Measurements from ENCODE around the gene SOX8.

DNA sequence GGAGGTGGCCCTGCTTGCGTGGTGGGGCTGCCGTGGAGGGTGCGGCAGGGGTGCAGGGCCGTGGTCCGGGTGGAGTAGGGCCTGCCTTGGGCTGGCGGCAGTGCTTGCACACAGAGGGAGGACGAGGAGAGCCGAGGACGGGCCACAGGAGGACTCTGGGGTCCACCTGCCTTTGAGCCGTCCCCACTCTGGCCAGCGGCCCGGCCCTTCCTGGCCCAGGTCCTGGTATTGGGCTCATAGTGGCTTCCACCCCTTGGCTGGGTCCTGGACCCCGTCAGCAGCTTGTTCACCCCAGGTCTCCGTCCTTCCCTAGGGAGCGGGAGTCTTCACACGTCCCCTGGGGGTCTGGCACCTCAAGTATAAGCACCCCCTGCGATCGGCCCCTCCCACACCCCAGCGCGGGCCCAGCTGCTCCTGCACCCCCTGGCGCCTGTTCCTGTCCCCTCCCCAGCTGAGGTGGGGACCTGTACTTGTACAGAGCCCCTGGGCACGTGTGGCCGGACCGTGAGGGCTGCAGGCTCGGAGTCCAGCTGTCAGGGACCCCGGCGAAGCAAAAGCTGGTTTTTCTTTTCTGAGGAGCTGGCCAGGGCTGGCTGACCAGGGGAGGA is 40.1 kb downstream of the SOX8 start:
- TF ChIP-seq POLR2AphosphoS5 (IDR thresholded peaks at IDR 0.05; ENCODE audit: low read depth, low read length), result no peak
- TF ChIP-seq POLR2A (IDR thresholded peaks at IDR 0.05; ENCODE audit: low read depth, low read length), result no peak
- no peak for TF ChIP-seq POU2F2 (IDR thresholded peaks at IDR 0.05; ENCODE audit: low read depth, low read length)

Measured in GM12891 (cell line).